ENCODE results near the gene SPIN1.

GRCh38 chr9:88477300-88477751, 89.1 kb downstream of the SPIN1 start:
- TF ChIP-seq CTCF (conservative IDR thresholded peaks at IDR 0.05), result no peak
- TF ChIP-seq ZFX (IDR thresholded peaks at IDR 0.05), result no peak

All from C4-2B (cell line).